DOHH2 (cell line): ENCODE measurements around the gene FRS2.

Source experiments
- H3F3A ChIP-seq: fragments of 200-600 bp; sonication (generic), shearing (Covaris generic); 2 replicates; pipeline ENCODE4 v1.6.0; 2016; ENCODE audit warnings: antibody characterized with exemption, mild to moderate bottlenecking; ENCODE audit not compliant: control insufficient read depth, insufficient read depth
- H3K27ac ChIP-seq: fragments of 200-600 bp; sonication (generic); 2 replicates; pipeline ENCODE4 v1.5.1; 2014; ENCODE audit warnings: low read depth, mild to moderate bottlenecking, low read length, moderate library complexity
- H3K27me3 ChIP-seq: fragments of 200-600 bp; sonication (generic); 2 replicates; pipeline ENCODE4 v1.6.1; 2014; ENCODE audit warnings: mild to moderate bottlenecking, low read length, mixed read lengths; ENCODE audit not compliant: control insufficient read depth
- H3K36me3 ChIP-seq: fragments of 200-600 bp; sonication (generic); 2 replicates; pipeline ENCODE4 v1.6.1; 2014; ENCODE audit warnings: mild to moderate bottlenecking, low read length, moderate library complexity, mixed read lengths; ENCODE audit not compliant: control insufficient read depth
- H3K4me1 ChIP-seq: fragments of 200-600 bp; sonication (generic); 2 replicates; pipeline ENCODE4 v1.6.1; 2014; ENCODE audit warnings: mild to moderate bottlenecking, low read length, mixed read lengths; ENCODE audit not compliant: control insufficient read depth
- H3K4me2 ChIP-seq: fragments of 200-600 bp; sonication (generic); 2 replicates; pipeline ENCODE4 v1.6.0; 2014; ENCODE audit warnings: mild to moderate bottlenecking, low read length, moderate library complexity
- H3K4me3 ChIP-seq: fragments of 200-600 bp; sonication (generic); 2 replicates; pipeline ENCODE4 v1.5.1; 2014; ENCODE audit warnings: mild to moderate bottlenecking, low read length, mixed read lengths
- H3K79me2 ChIP-seq: fragments of 200-600 bp; sonication (generic); 2 replicates; pipeline ENCODE4 v1.6.1; 2014; ENCODE audit warnings: mild to moderate bottlenecking, low read length, mixed read lengths; ENCODE audit not compliant: control insufficient read depth
- H3K9me2 ChIP-seq: fragments of 200-600 bp; sonication (generic); replicated peaks from 2 replicates; pipeline ENCODE4 v1.6.1; 2014; ENCODE audit warnings: mild to moderate bottlenecking, low read length, mixed read lengths; ENCODE audit not compliant: control insufficient read depth
- H3K9me3 ChIP-seq: fragments of 200-600 bp; sonication (generic); 2 replicates; pipeline ENCODE4 v1.6.1; 2014; ENCODE audit warnings: antibody characterized with exemption, low read length, mixed read lengths; ENCODE audit not compliant: control insufficient read depth, insufficient read depth
- H4K20me1 ChIP-seq: fragments of 200-600 bp; sonication (generic); 2 replicates; pipeline ENCODE4 v1.6.0; 2014; ENCODE audit warnings: low read depth, mild to moderate bottlenecking, antibody characterized with exemption, low read length, moderate library complexity; ENCODE audit not compliant: control insufficient read depth, insufficient read depth
- EZH2phosphoT487 ChIP-seq: fragments of 200-600 bp; sonication (generic); IDR thresholded peaks from 2 replicates; pipeline ENCODE4 v1.6.1; 2017; ENCODE audit warnings: borderline replicate concordance, mild to moderate bottlenecking, antibody characterized with exemption, low read length, moderate library complexity, mixed read lengths
- TF ChIP-seq, protein P1 (sequence below): fragments of 200-600 bp; sonication (generic); IDR thresholded peaks from one replicate; pipeline ENCODE4 v1.5.1; 2014; ENCODE audit warnings: antibody characterized with exemption, mild to moderate bottlenecking, low read depth, low read length; ENCODE audit not compliant: poor library complexity, severe bottlenecking

FRS2 gene

DNA sequence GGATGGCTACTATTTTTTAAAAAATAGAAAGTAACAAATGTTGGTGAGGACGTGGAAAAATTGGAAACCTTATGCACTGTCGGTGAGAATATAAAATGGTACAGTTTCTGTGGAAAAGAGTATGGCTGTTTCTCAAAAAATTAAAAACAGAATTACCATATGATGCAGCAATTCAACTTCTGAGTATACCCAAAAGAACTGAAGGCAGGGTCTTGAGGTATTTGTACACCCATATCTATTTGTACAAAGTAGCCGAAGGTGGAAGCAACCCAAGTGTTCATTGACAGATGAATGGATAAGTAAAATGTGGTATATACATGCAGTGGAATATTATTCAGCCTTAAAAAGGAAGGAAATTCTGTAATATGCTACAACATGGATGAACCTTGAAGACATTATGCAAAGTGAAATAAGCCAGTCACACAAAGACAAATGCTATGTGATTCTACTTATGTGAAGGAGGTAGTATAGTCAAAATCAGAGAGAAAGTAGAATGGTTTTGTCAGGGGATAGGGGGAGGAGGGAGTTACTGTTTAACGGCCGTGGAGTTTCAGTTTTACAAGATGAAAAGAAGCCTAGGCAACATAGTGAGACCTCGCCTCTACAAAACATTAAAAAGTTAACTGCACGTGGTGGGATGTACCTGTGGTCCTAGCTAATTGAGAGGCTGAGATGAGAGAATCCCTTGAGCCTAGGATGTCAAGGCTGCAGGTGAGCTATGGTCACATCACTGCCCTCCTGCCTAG lies 76.7 kb downstream of the FRS2 start:
- Histone ChIP-seq H3K4me1 (peaks cover 6% of the 10 kb centered on the region; the same call in 1 of the 2 replicates), H3K27me3 (no peaks in the 10 kb centered on the region), H3K79me2 (no peaks in the 10 kb centered on the region), H3K9me3 (peaks cover 9% of the 10 kb centered on the region), H3K4me2 (no peak overlapping the region), H4K20me1 (no peaks in the 10 kb centered on the region), H3K36me3 (no peaks in the 10 kb centered on the region), H3K9me2 (no peaks in the 10 kb centered on the region), H3F3A (no peaks in the 10 kb centered on the region), H3K4me3 (no peak overlapping the region), H3K27ac (no peak overlapping the region)
- TF ChIP-seq, protein P1, sequence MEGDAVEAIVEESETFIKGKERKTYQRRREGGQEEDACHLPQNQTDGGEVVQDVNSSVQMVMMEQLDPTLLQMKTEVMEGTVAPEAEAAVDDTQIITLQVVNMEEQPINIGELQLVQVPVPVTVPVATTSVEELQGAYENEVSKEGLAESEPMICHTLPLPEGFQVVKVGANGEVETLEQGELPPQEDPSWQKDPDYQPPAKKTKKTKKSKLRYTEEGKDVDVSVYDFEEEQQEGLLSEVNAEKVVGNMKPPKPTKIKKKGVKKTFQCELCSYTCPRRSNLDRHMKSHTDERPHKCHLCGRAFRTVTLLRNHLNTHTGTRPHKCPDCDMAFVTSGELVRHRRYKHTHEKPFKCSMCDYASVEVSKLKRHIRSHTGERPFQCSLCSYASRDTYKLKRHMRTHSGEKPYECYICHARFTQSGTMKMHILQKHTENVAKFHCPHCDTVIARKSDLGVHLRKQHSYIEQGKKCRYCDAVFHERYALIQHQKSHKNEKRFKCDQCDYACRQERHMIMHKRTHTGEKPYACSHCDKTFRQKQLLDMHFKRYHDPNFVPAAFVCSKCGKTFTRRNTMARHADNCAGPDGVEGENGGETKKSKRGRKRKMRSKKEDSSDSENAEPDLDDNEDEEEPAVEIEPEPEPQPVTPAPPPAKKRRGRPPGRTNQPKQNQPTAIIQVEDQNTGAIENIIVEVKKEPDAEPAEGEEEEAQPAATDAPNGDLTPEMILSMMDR: no peak

DNA sequence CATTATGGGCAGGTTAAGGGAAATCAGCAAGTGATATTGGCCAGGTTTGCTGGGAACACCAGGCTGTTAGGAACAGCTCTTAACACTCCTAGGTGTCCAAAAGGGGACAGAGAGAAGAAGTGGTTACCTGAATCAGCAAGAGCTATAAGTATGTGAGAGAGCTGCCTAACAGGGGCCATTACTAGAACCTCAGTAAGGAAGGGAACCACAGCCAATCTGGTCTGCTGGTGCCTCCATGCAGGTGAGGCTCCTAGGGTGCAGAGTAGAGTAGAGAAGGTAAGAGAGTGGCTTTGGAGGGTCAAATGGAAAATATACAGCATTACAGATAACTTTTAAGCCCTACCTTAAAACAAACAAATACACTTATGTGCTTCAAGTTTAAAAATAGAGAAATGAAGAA lies 78.5 kb downstream of the FRS2 start:
- Histone ChIP-seq H3K79me2 (no peaks in the 10 kb centered on the region), H3K27ac (no peak overlapping the region), H3K4me1 (peaks cover 6% of the 10 kb centered on the region; the same call in 1 of the 2 replicates), H3K4me3 (no peak overlapping the region), H3K27me3 (no peaks in the 10 kb centered on the region), H4K20me1 (no peaks in the 10 kb centered on the region), H3F3A (no peaks in the 10 kb centered on the region), H3K9me3 (peaks cover 4% of the 10 kb centered on the region), H3K36me3 (no peaks in the 10 kb centered on the region), H3K9me2 (no peaks in the 10 kb centered on the region), H3K4me2 (no peak overlapping the region)
- TF ChIP-seq, protein P1: no peak
- no peak for TF ChIP-seq EZH2phosphoT487

DNA sequence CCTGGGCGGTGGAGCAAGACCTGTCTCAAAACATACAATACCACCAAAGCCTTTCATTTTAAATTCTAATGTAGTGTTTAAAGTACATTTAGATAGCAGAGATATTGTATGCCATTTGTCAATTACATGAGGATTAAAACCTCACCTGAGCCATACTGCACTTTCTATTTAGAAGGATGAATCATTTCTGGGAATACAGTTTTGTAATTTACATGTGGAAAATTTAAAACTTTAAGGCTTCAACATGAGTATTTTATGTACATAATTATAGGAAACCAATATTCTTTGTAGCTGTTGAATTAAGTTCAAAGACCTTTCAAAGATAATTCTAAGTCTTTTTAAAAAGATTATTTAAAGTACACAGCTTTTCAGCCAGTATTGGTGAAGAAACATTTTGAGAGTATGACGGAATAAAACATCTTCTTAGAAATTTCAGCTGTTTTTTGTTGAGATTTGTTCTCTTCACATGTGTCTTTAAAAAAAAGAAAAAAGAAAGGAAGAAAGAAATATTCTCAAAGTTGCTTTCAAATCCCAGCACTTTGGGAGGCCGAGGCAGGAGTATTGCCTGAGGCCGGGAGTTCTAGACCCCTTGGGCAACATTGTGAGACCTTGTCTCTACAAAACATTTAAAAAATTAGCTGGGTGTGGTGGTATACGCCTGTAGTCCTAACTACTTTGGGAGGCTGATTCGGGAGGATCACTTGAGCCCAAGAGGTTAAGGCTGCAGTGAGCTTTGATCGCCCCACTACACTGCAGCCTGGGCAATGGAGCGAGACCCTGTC lies 80.6 kb downstream of the FRS2 start:
- no peaks in the 10 kb centered on the region for H3K79me2 ChIP-seq

More for the DNA sequence above, 80.6 kb downstream of the FRS2 start:
- no peaks in the 10 kb centered on the region for H3K9me3 ChIP-seq
- no peak overlapping the region for H3K4me3 ChIP-seq
- H3F3A ChIP-seq: no peaks in the 10 kb centered on the region
- TF ChIP-seq, protein P1: no peak
- TF ChIP-seq EZH2phosphoT487: no peak
- no peaks in the 10 kb centered on the region for H3K27me3 ChIP-seq
- no peaks in the 10 kb centered on the region for H3K9me2 ChIP-seq
- no peaks in the 10 kb centered on the region for H4K20me1 ChIP-seq
- peaks cover 6% of the 10 kb centered on the region; the same call in 1 of the 2 replicates for H3K4me1 ChIP-seq
- no peak overlapping the region for H3K4me2 ChIP-seq
- no peaks in the 10 kb centered on the region for H3K36me3 ChIP-seq
- no peak overlapping the region for H3K27ac ChIP-seq
